ENCODE data around the gene MARK3.

MARK3 gene

DNA sequence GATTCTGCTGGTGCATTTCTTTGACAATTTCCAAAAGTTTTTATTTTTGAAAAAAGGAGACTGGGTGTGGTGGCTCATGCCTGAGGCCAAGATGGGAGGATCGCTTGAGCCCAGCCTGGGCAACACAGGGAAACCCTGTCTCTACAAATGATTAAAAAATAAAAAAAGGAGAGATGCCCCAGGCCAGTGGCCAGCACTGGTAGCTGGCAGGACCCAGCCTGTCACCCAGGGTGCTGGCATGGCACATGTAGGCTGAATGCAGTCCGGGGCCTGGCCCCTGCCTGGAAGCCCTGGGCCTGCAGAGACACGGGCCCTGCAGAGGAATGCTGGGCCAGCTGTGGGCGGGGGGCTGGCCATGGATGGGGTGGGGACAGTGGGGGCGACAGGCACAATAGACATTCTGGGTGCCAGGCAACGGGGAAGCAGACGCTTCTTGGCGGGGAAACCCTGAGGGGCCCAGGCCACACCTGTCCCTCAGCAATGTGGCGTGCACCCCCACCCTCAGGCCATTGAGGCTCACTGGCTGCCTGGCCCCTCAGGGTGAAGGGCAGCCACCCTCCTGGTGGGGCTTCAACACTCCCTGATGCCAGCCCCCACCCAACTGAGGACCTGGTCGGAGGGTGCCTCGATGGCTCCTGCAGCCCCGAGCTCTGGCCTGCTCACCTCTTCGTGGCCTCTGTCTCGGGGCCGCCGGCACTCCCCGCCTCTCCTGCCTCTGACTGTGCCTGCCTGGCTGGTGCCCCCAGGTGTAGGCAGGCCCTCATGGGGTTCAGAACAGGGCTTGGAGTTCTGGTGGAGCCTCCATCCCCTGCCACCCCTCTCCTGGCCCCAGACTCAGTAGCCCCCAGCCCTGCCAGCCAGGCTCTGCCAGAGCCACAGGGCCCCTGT is 155.8 kb downstream of the MARK3 start:
- no peak for DNase-seq

- no peak for DNase-seq
Measured at GRCh38 chr14:103541709-103542604, 156.7 kb downstream of the MARK3 start.

DNA sequence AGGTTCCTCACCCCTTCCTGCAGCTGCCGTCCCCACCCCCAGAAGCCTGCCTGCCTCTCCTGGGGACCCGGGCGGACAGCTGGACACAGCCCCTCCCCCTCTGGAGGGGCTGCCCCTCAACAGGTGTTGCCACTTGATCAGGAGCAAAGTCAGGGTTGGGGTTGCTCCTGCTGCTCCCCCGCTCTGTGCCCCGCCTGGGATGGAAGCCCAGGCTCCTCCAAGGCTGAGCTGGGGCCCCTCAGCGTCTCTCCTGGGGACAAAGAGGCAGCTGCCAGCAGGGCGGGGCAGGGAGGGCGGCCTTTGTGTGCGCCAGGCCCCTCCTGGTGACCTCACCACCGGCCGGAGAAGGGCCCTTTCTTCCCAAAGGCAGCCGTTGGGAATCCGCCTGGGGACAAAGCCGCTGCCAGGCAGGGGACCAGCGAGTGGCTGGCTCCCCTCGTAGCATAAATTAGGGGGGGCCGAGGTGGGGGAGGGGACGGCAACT is 157.4 kb downstream of the MARK3 start:
- DNase-seq, result no peak

DNA sequence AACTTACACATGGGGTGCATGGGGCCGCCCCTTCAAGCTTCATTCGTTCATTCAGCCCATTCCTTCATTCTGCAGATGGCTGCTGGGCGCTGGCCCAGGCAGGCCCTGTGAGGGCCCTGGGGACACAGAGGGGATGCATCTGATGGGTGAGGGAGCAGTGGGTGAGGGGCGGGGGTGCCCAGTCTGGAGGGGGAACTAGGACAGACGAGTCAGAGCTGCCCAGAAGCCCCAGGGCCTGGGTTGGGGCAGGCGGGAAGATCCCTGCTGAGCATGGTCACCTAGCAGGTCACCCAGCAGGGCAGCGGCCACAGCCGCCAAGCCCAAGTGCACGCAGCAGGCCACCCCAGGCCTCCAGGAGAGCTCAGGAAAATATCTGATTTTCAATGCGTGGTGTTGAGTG is 157.9 kb downstream of the MARK3 start:
- DNase-seq, result no peak

DNA sequence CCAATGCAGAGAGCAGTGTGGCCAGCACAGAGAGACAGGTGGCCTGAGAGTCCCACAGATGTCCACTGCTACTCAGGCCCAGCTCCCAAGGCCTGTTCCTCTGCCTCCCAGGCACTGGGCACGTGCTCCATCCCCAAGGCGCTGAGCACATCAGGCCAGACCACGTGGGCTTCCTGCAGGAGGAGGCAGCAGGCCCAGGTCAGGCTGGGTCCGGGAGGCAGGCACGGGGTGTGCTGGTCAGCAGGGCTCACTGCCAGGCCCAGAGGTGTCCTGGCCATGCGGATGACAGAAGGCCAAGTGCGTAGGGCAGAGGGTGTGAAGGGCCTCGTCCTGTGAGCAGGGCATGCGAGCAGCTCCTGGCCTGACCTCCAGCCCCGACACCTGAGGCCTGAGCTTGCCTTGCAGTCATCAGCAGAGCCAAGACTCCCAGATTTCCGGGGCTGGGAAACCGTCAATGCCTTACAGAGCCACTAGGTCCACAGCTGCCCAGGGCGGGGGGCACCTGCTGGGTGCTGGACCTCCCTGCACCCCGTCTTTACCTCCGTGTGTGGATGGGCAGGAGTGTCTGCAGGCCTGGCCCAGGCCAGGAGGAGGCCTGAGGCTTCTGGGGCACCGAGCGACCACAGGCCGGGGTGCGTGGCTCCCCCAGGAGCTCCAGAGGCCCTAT is 158.6 kb downstream of the MARK3 start:
- DNase-seq, result no peak

- DNase-seq, result no peak
Measured at GRCh38 chr14:103544388-103545218, 159.4 kb downstream of the MARK3 start.

GRCh38 chr14:103545219-103545914 is 160.2 kb downstream of the MARK3 start:
- DNase-seq, result no peak

DNA sequence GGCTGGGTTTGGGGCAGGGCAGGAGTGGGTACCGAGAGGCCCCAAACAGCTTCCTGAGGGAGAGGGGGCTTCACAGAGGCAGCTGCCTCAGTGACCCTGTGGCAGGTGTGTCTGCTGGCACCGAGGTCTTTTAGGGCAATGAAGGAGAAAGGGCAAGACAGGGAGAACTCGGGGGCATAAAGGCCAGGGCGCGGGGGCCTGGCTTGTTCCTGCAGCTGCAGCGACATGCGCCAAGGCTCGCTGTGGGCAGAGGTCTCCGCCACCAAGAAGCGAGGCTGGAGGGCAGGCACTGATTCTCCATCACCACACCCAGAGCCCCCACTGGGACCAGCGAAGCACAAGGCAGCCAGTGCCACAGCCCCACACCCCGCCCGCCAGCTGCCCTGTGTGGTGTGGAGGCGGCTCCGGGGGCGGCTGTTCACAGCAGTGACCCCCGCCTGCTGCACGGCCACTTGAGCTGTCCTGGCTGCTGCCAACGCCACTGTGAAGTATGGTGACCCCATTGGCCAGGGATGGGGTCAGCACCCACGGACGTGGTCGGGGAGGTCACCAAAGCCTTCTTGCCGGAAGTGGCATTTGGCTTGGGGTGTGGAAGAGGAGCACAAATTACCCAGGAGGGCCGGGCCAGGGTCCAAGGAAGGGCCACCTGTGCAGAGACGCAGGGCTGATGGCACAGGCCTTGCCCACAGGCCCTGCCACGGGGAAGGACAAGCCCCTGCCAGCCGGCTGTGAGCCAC is 160.9 kb downstream of the MARK3 start:
- DNase-seq, result no peak

DNA sequence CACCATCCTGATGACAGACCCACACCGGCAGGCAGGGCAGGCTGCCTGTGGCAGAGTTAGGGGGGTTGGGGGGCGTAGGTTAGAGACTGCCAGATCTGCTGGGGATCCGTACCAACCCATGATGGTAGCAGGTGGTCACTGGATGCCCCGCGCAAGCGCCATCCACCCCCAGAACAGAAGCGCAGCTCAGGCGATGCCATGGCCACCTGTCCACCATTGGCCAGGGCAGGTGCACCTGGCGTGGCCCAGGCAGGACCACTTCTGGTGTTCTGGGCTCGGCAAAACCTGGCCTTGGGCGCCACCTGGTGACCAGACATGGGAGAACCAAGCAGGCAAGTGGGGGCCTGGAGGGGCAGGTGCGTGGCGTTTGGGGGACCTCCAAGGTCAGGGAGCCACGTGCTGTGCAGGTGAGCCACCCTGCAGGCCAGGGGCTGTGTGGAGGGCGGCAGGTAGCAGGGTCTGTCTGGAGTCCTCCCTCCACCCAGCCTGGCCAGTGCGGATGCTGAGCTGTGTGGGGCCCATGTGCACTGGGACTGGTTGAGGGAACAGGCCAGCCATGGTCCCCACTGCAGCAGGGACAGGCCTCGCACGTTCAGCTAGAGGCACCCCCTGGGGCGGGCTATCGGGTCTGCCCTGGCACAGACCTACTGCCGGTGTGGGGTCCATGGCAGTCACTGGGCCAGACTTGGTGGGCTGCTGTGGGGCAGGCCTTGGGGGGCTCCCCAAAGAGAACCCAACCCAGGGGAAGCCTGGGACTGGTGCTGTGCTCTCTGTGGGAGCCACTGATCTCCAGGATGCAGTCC is 161.6 kb downstream of the MARK3 start:
- peak; percentile 75 for DNase-seq

DNA sequence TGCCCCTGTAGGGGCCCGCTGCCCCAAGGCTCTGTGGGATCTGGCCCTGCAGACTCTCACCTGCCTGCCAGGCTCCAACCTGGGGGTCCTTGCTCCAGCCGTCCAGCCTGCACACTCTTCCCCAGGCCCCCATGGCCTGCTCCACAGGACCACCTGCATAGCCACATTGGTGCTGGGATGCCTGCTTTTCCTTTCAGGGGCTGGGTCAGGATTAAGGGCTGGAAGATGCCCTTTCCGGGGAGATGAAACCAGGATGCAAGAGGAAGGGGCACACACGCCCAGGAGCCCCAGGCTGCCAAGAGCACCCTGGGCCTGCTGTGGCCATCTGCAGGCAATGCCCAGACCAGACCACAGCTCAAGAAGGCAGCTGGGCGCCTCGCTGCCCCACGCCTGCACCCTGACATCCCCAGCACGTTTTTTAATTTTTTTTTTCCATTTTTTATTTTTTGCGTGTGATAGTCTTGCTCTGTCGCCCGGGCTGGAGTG is 162.3 kb downstream of the MARK3 start:
- no peak for DNase-seq

- no peak for DNase-seq
Measured at GRCh38 chr14:103547941-103548462, 162.8 kb downstream of the MARK3 start.

DNA sequence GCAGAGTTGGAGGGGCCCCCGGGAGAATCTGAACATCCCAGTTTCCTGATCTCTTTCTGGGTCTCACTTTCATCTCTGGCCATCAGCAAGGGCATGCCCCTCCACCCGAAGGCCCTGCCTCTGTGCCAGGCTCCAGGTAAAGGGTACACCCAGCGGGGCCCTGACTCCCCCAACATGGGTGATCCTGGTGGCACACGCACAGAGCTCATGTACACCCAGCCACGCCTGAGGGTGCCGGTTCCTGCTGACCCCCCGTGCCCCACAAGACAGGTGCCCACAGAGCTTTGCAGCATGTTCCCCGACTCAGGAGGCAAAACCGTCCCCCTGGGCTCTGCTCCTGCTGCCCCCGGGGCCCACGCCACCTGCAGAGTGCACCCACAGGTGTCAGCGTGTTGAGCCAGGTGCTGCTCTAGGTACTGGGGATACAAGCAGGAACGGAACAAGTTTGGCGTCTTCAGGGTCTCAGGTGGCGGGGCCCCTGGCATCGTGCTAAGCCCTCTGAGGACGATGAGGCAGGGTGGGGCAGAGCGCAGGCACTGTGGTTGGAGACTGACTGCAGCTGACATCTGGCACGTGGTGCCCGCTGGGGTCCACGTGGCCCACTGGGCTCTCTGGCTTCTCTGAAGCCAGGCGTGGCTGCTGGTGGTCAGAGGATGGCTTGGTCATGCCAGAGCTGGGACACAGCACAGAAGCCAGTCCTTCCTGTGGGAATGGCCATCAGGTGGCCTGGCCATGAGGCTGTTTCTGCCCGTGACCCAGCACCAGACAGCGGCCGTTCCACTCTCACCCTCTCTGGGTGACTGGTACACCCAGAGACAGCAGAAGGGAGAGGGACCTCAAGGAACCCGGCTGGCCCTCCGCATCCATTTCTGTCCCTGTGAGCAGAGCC is 163.5 kb downstream of the MARK3 start:
- no peak for DNase-seq

GRCh38 chr14:103549361-103550311 is 164.4 kb downstream of the MARK3 start:
- no peak for DNase-seq

- DNase-seq, result no peak
Measured at GRCh38 chr14:103550451-103551337, 165.5 kb downstream of the MARK3 start.

GRCh38 chr14:103551338-103551762 is 166.1 kb downstream of the MARK3 start:
- DNase-seq, result no peak
